Posterior cingulate gyrus (tissue), 11 donors: ENCODE measurements around the gene CYSRT1.
A peak's percentile ranks its signal among the peaks of the same experiment; 100 is the strongest.

Experiments
- DNase-seq, 10 donors: peaks; one replicate each; pipeline versions ENCODE4 v3.0.0 to v3.0.0-alpha.2; 2020 to 2021; ENCODE audit warnings: mixed read lengths in 3 of 10
- intact Hi-C: fragments of 100-400 bp; cut with DNase I; formaldehyde crosslinking; loops from one replicate; pipeline ENCODE4 v1.15.1; 2023

CYSRT1 gene

GRCh38 chr9:137224830-137225694 lies at the start of gene CYSRT1:
TSS of gene CYSRT1 (plus strand) at chr9:137225174. CDS start at chr9:137225622, 448 bp downstream.
- peak in 1 of 10 donors; percentile 5 for DNase-seq
- intact Hi-C loops = no loop called here

GRCh38 chr9:137175345-137175961 lies 49.5 kb upstream of the CYSRT1 start:
- DNase-seq = no peak
- intact Hi-C loops = no loop called here

- intact Hi-C loops = no loop called here
- DNase-seq = peak in 2 of 10 donors; percentile 52 to 56
Measured at GRCh38 chr9:137176302-137177182, 48.4 kb upstream of the CYSRT1 start.

DNA sequence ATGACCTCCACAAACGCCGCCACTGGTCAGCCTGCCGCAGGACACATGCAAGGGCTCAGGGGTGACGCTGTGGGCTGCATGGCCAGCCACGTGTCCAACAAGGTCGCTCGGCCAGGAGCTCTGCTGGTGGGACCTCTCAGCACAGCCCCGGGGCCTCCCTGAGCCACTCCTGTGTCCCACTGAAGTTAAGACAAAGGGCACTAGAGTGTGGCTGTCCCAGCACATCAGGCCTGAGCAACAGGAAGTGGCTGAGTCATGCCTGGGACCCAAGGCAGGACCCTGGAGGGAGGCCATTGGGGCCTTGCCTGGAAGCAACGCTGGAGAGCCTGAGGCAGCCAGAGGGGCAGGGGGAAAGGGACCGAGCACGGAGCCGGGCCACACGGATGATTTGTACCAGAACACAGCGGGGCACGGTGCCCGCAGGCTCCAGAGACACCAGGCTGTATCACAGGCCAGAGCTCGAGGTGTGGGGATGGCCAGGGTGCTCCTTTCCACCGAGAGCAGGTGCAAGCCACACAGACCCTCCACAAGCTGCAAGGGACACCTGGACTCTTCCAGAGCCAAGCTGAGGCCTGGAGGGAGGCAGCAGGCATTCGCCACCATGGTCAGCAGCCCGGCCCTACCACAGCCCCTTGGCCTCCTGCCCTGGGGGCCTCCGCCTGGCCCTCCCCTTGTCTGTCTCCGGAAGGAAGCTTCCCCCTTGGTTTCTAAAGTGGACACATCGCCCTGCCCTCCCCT lies 46.6 kb upstream of the CYSRT1 start:
- no peak for DNase-seq
- intact Hi-C loops = no loop called here

GRCh38 chr9:137178939-137179630 lies 45.9 kb upstream of the CYSRT1 start:
- no peak for DNase-seq
- intact Hi-C loops = no loop called here

DNA sequence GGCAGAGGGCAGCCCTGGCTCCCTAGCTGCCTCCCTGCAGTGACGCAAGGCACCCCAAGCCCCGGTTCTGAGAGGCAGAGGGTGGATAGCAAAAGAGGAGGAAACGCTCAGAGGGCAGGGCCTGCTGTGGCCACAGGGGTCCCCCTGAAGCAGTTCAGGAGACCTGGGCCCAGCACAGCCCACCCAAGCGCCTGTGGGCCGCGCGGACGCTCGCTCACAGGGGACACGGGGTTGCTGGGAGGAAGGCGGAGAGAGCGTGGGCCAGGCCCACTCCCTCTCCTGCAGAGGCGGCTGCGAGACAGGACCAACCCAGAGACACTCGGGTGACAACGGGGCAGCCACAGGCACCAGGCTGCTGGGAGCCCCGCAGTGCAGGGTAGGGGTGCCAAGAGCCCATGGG lies 45.2 kb upstream of the CYSRT1 start:
- intact Hi-C loops = no loop called here
- no peak for DNase-seq

DNA sequence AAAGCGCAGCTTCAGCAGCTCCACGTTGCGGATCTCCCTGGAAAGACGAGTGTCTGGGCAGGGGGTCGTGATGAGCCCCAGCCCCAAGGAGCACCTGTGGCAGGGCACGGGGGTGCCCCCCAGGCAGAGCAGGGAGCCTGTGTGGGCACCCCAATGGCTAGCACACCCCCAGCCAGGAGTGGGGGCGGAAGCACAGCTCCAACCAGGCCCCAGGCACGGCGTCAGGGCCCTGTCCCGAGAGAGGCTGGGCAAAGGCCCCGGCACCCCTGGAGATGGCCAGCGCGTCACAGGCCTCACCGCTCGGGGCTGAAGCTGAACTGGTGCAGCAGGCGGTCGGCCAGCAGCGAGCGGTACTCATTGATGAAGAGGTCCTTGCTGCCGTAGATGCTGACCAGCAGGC lies 44.5 kb upstream of the CYSRT1 start:
- intact Hi-C loops = no loop called here
- DNase-seq = no peak

GRCh38 chr9:137181680-137182079 lies 43.3 kb upstream of the CYSRT1 start:
- intact Hi-C loops = no loop called here

GRCh38 chr9:137182836-137183235 lies 42.1 kb upstream of the CYSRT1 start:
- no peak for DNase-seq
- intact Hi-C loops = no loop called here

More at GRCh38 chr9:137181680-137182079, 43.3 kb upstream of the CYSRT1 start:
- no peak for DNase-seq

- intact Hi-C loops = no loop called here
- DNase-seq = no peak
Measured at GRCh38 chr9:137183980-137184595, 40.9 kb upstream of the CYSRT1 start.

- intact Hi-C loops = loop anchor here (5.0 kb wide), 1 partner anchor 52 kb away; no protein-coding TSS in a partner anchor
Measured at GRCh38 chr9:137184881-137185660, 39.9 kb upstream of the CYSRT1 start.

DNA sequence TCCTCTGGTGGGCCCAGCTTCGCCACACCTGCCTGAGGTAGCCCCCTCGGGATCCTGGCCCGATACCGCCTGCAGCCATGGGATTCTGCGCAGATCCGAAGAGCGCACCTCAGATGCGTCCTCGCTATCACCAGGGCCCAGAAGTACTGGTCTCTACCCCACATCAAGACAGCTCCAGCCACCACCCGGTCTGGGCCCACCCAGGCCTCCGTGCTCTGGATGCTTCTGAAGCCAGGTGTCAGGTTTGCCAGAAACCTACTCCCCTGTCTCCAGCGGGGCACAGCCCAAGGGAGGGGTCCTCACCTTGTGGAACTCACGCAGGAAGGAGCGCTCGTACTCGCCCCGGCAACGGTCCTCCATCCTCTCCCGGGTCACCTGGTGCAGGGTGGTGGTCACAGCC lies 39.1 kb upstream of the CYSRT1 start:
- no peak for DNase-seq
- intact Hi-C loops = loop anchor here (5.0 kb wide), 1 partner anchor 51 kb away; no protein-coding TSS in a partner anchor

More at GRCh38 chr9:137184881-137185660, 39.9 kb upstream of the CYSRT1 start:
- no peak for DNase-seq

DNA sequence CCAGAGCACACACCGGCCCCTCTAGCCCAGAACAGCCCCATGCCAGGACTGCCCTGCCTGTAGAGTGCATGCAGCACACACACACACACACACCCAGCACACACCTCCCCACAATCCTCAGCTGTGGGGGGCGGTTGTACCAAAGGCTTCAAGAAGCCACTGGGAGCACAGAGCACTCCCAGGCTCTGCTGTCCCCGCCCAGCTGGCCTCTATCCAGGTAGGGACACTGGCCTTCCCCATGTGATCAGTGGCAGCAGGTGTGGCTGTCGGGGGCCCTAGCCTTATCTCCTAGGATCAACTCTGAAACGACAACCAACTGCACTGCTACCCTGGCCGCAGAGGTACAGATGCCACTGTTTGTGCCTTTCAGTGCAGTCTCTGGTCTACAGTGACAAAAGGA lies 38.6 kb upstream of the CYSRT1 start:
- DNase-seq = no peak
- intact Hi-C loops = loop anchor here (5.0 kb wide), 1 partner anchor 51 kb away; no protein-coding TSS in a partner anchor

DNA sequence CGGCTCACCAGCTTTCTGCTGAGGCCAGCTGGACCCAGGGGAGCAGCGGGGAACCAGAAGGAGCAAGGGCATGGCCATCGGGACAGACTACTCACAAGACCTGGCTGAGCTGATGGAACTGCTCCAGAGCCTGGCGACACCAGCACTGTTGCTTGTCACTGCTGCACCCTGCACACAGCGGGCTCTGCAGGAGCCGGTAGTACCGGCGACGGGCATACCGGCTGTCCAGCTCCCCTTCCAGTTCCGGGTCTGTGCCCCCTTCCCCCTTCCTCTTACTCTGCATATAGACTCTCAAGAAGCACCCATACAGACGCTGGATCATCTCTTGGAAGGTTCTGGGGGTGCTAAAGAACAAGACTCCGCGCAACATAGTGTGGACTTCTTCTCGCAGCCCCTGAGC lies 37.6 kb upstream of the CYSRT1 start:
- intact Hi-C loops = loop anchor here (5.0 kb wide), 1 partner anchor 50 kb away; no protein-coding TSS in a partner anchor
- DNase-seq = no peak

- no peak for DNase-seq
- intact Hi-C loops = loop anchor here (1.0 to 5.0 kb wide), 3 partner anchors 17 to 49 kb away; partner anchors contain the start of genes NDOR1, RNF208 and TMEM203
Measured at GRCh38 chr9:137188086-137188489, 36.9 kb upstream of the CYSRT1 start.

DNA sequence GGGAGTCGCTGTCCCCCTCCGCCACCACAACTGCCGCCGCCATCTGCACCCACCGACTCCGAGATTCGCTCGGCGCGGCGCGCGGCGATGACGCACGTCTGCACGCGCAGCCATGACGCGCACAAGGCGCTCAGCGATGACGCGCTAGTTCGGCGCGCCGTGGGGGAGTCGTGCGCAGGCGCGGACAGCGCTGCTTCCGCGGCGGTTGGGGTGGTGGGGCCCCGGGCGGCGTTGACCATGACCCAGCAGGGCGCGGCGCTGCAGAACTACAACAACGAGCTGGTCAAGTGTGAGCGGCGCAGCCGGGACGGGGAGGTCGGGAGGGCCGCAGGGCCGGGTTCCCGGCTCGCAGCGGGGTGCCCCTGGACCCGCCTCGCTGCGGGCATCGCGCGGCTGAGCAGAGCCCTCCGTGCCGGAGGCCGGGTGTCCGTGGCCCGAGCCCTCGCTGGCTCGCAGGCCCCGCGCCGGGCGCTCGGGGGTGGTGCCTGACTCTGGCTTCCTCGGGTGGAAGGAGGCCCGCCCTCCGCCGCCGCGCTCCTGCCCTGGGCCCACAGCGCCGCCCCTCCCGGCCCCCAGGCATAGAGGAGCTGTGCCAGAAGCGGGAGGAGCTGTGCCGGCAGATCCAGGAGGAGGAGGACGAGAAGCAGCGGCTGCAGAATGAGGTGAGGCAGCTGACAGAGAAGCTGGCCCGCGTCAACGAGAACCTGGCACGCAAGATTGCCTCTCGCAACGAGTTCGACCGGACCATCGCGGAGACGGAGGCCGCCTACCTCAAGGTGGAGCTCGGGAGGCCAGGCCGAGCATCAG lies 36.3 kb upstream of the CYSRT1 start, which contains the start of the genes ANAPC2 and SSNA1:
TSS of gene ANAPC2 (minus strand) at position 71 of the 807 bp plus-strand sequence. CDS start at position 43, 28 bp downstream.
TSS of gene SSNA1 (plus strand) at position 187 of the 807 bp plus-strand sequence. CDS start at position 238, 51 bp downstream.
- intact Hi-C loops = loop anchor here (1.0 to 5.0 kb wide), 3 partner anchors 17 to 49 kb away; partner anchors contain the start of genes NDOR1, RNF208 and TMEM203
- DNase-seq = peak; percentile 85 to 98 (median 90)
